ENCODE results near the gene SLC16A10. TPM values are rescaled to one million over a fixed set of nuclear protein-coding genes. Genes with fewer than 3 reads are reported as not detected.

The SLC16A10 gene
- total RNA-seq (24.4 TPM), polyA plus RNA-seq (10 to 100 TPM; 31.3 to 39.3 (median 32.6) TPM)

GRCh38 chr6:111087106-111087835 is at the start of gene SLC16A10:
Gene SLC16A10 (plus strand): TSS chr6:111087503. CDS start chr6:111087753, 250 bp downstream.
- Histone ChIP-seq H3K4me1 (ENCODE audit: control insufficient read depth, insufficient read depth, low read length, poor library complexity, severe bottlenecking) (peaks cover 30% of the 10 kb centered on the region), H3K27ac (ENCODE audit: insufficient read depth, low read length, poor library complexity, severe bottlenecking) (peak within 1 kb of the TSS; percentile 69), H3K36me3 (ENCODE audit: control insufficient read depth, insufficient read depth, low read length) (no peaks in the 10 kb centered on the region), H3K4me3 (ENCODE audit: low read depth, low read length) (peak within 1 kb of the TSS; percentile 90), H3K9me3 (ENCODE audit: control insufficient read depth in 2 of 2, low read length in 2 of 2) (no peaks in the 10 kb centered on the region), H3K27me3 (ENCODE audit: control insufficient read depth, insufficient read depth, low read length) (no peaks in the 10 kb centered on the region)
- peaks cover 12% of the 10 kb centered on the region for H3K27me3 Mint-ChIP-seq
- peak; percentile 86 to 89 (median 89) for DNase-seq
- H3K9me3 Mint-ChIP-seq, result no peaks in the 10 kb centered on the region
- peak within 1 kb of the TSS; percentile 91 to 96 (median 94) for H3K27ac Mint-ChIP-seq
- peak; percentile 89 to 91 for ATAC-seq (ENCODE audit: low read depth in 2 of 2)
- peak within 1 kb of the TSS; percentile 94 to 97 (median 96) for H3K4me3 Mint-ChIP-seq
- peaks cover 19 to 51% (median 43%) of the 10 kb centered on the region in 4 donors for H3K4me1 Mint-ChIP-seq
- H3K36me3 Mint-ChIP-seq, result no peaks in the 10 kb centered on the region

GRCh38 chr6:111038534-111039252 is 48.6 kb upstream of the SLC16A10 start:
- no peak overlapping the region for H3K27ac Mint-ChIP-seq
- no peaks in the 10 kb centered on the region for H3K36me3 ChIP-seq (ENCODE audit: control insufficient read depth, insufficient read depth, low read length)
- H3K27me3 Mint-ChIP-seq, result peaks cover 16% of the 10 kb centered on the region
- ATAC-seq (ENCODE audit: low read depth in 2 of 2) (no peak), DNase-seq (peak in 1 of 3 donors; percentile 19)
- peaks cover 0 to 1% (median 0%) of the 10 kb centered on the region in 7 donors for H3K9me3 Mint-ChIP-seq
- no peaks in the 10 kb centered on the region for H3K4me1 ChIP-seq (ENCODE audit: control insufficient read depth, insufficient read depth, low read length, poor library complexity, severe bottlenecking)
- H3K4me3 ChIP-seq (ENCODE audit: low read depth, low read length), result no peak overlapping the region
- no peak overlapping the region for H3K27ac ChIP-seq (ENCODE audit: insufficient read depth, low read length, poor library complexity, severe bottlenecking)
- peaks cover 7% of the 10 kb centered on the region for H3K27me3 ChIP-seq (ENCODE audit: control insufficient read depth, insufficient read depth, low read length)
- no peaks in the 10 kb centered on the region for H3K9me3 ChIP-seq (ENCODE audit: control insufficient read depth in 2 of 2, low read length in 2 of 2)
- H3K36me3 Mint-ChIP-seq, result no peaks in the 10 kb centered on the region
- H3K4me3 Mint-ChIP-seq, result no peak overlapping the region
- H3K4me1 Mint-ChIP-seq, result no peaks in the 10 kb centered on the region

DNA sequence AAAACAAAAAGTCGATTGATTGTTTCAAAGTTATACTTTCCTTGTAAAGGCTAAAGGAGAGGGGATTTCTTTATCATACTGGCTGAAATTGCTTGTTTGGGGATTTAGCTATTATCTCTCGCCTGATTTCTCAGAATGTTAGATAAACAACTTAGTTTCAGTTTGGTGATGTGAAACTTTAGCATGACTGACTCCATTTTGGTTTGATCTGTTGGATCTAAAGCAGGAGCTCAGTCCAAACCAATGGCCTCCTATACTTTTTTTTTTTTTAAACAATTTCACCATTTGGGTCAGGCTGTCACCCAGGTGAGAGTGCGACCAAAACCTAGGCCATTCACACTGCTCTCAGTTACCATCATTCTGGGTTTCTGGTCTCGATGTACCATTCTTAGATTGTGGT is 45.4 kb upstream of the SLC16A10 start:
- ATAC-seq (ENCODE audit: low read depth in 2 of 2), result no peak
- H3K36me3 ChIP-seq (ENCODE audit: control insufficient read depth, insufficient read depth, low read length), result no peaks in the 10 kb centered on the region
- no peaks in the 10 kb centered on the region for H3K4me1 ChIP-seq (ENCODE audit: control insufficient read depth, insufficient read depth, low read length, poor library complexity, severe bottlenecking)
- Mint-ChIP-seq H3K27me3 (peaks cover 30% of the 10 kb centered on the region), H3K27ac (no peak overlapping the region), H3K9me3 (peaks cover 0 to 1% (median 0%) of the 10 kb centered on the region in 7 donors), H3K36me3 (no peaks in the 10 kb centered on the region), H3K4me1 (no peaks in the 10 kb centered on the region), H3K4me3 (no peak overlapping the region)
- H3K27me3 ChIP-seq (ENCODE audit: control insufficient read depth, insufficient read depth, low read length), result peaks cover 7% of the 10 kb centered on the region
- no peak overlapping the region for H3K4me3 ChIP-seq (ENCODE audit: low read depth, low read length)
- no peaks in the 10 kb centered on the region for H3K9me3 ChIP-seq (ENCODE audit: control insufficient read depth in 2 of 2, low read length in 2 of 2)
- DNase-seq, result no peak
- no peak overlapping the region for H3K27ac ChIP-seq (ENCODE audit: insufficient read depth, low read length, poor library complexity, severe bottlenecking)

DNA sequence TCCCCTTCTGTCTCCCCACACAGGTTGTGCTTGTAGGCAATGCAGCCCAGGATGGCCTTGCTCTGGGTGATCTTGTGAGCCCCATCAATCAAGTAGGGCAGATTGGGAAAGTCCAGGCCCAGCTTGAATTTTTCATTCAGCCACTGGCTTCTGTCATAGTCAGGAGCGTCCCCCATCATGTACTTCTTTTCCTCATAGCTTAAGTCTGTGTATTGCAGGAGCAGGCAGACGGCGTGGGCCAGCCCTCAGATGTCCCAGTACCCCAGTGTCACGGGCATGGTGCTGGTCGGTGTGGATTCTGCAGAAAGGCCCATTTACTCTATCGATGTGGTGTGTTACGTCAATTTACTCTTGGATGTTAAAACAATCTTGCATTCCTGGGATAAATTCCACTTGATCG is 40.1 kb upstream of the SLC16A10 start:
- H3K4me1 Mint-ChIP-seq, result no peaks in the 10 kb centered on the region
- no peaks in the 10 kb centered on the region for H3K4me1 ChIP-seq (ENCODE audit: control insufficient read depth, insufficient read depth, low read length, poor library complexity, severe bottlenecking)
- no peak for ATAC-seq (ENCODE audit: low read depth in 2 of 2)
- DNase-seq, result no peak
- H3K4me3 Mint-ChIP-seq, result no peak overlapping the region
- no peaks in the 10 kb centered on the region for H3K36me3 ChIP-seq (ENCODE audit: control insufficient read depth, insufficient read depth, low read length)
- no peak overlapping the region for H3K27ac ChIP-seq (ENCODE audit: insufficient read depth, low read length, poor library complexity, severe bottlenecking)
- no peak overlapping the region for H3K27ac Mint-ChIP-seq
- H3K27me3 Mint-ChIP-seq, result peaks cover 35% of the 10 kb centered on the region
- no peak overlapping the region for H3K4me3 ChIP-seq (ENCODE audit: low read depth, low read length)
- H3K9me3 Mint-ChIP-seq, result no peaks in the 10 kb centered on the region
- no peaks in the 10 kb centered on the region for H3K36me3 Mint-ChIP-seq
- no peaks in the 10 kb centered on the region for H3K27me3 ChIP-seq (ENCODE audit: control insufficient read depth, insufficient read depth, low read length)
- H3K9me3 ChIP-seq (ENCODE audit: control insufficient read depth in 2 of 2, low read length in 2 of 2), result no peaks in the 10 kb centered on the region

GRCh38 chr6:111050261-111051023 is 36.9 kb upstream of the SLC16A10 start:
- H3K4me3 ChIP-seq (ENCODE audit: low read depth, low read length), result no peak overlapping the region
- no peak overlapping the region for H3K27ac ChIP-seq (ENCODE audit: insufficient read depth, low read length, poor library complexity, severe bottlenecking)
- Mint-ChIP-seq H3K4me3 (no peak overlapping the region), H3K4me1 (no peaks in the 10 kb centered on the region), H3K9me3 (no peaks in the 10 kb centered on the region), H3K36me3 (no peaks in the 10 kb centered on the region), H3K27me3 (peaks cover 16% of the 10 kb centered on the region), H3K27ac (no peak overlapping the region)
- no peaks in the 10 kb centered on the region for H3K4me1 ChIP-seq (ENCODE audit: control insufficient read depth, insufficient read depth, low read length, poor library complexity, severe bottlenecking)
- H3K36me3 ChIP-seq (ENCODE audit: control insufficient read depth, insufficient read depth, low read length), result no peaks in the 10 kb centered on the region
- H3K9me3 ChIP-seq (ENCODE audit: control insufficient read depth in 2 of 2, low read length in 2 of 2), result no peaks in the 10 kb centered on the region
- no peak for DNase-seq
- ATAC-seq (ENCODE audit: low read depth in 2 of 2), result no peak
- no peaks in the 10 kb centered on the region for H3K27me3 ChIP-seq (ENCODE audit: control insufficient read depth, insufficient read depth, low read length)

DNA sequence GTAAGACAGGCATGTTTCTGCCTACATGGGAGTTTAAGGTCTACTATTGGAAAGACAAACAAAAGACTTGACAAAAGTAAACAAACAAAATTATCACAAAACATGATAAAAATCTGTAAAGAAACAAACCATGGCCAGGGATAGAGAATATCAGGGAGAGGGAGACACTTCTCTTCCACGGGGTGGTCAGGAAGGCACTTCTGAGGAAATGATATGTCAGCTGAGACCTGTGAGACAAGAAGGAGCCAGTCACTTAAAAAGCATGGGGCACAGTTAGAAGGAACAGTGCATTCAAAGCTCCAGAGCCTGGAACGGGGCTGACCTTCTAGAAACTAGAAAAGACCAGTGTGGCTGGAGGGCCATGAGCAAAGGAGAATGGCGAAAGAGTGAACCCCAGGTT is 35.1 kb upstream of the SLC16A10 start:
- no peak overlapping the region for H3K4me3 Mint-ChIP-seq
- ATAC-seq (ENCODE audit: low read depth in 2 of 2), result no peak

DNA sequence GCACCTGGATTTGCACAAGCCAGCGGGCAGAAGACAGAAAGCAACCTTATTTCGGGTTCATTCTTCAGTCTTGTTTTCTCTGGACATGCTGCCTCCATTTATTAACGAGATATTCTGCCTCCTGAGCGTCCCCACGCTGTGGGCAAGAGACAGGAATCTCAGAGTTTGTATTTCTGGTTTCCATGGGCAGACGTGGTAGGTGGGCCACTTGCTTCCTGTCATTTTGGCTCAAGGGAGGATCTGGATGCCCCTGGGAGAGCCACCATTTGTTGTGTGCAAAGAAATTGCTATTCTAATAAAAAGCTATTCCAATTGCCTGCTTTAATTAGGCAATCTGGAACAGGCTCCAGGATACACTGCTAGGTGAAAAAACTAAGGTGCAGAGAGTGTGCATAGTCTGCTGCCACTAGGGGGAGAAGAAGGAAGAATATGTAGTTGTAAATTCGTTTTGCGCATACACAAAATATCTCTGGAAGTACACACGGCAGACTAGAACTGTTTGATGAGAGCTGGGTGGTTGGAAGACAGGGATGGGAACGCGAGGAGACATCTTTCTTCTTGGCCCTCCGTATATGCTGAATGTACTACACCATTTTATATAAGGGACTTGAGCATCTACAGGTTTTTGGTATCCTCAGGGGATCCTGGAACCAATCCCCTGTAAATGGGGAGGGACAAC is 30.1 kb upstream of the SLC16A10 start:
- peaks cover 4% of the 10 kb centered on the region for H3K36me3 Mint-ChIP-seq
- no peak overlapping the region for H3K27ac Mint-ChIP-seq
- no peak overlapping the region for H3K4me3 Mint-ChIP-seq
- peak in 2 of 3 donors; percentile 44 to 62 for DNase-seq
- Histone ChIP-seq H3K9me3 (ENCODE audit: control insufficient read depth in 2 of 2, low read length in 2 of 2) (no peaks in the 10 kb centered on the region), H3K27me3 (ENCODE audit: control insufficient read depth, insufficient read depth, low read length) (no peaks in the 10 kb centered on the region), H3K4me3 (ENCODE audit: low read depth, low read length) (no peak overlapping the region), H3K27ac (ENCODE audit: insufficient read depth, low read length, poor library complexity, severe bottlenecking) (no peak overlapping the region), H3K36me3 (ENCODE audit: control insufficient read depth, insufficient read depth, low read length) (no peaks in the 10 kb centered on the region), H3K4me1 (ENCODE audit: control insufficient read depth, insufficient read depth, low read length, poor library complexity, severe bottlenecking) (no peaks in the 10 kb centered on the region)
- ATAC-seq (ENCODE audit: low read depth in 2 of 2), result peak in 1 of 2 donors; percentile 61
- peaks cover 0 to 5% (median 2%) of the 10 kb centered on the region in 4 donors for H3K4me1 Mint-ChIP-seq
- H3K27me3 Mint-ChIP-seq, result no peaks in the 10 kb centered on the region
- H3K9me3 Mint-ChIP-seq, result no peaks in the 10 kb centered on the region

More for the DNA sequence above, 35.1 kb upstream of the SLC16A10 start:
- no peaks in the 10 kb centered on the region for H3K9me3 ChIP-seq (ENCODE audit: control insufficient read depth in 2 of 2, low read length in 2 of 2)
- Mint-ChIP-seq H3K27me3 (peaks cover 12% of the 10 kb centered on the region), H3K27ac (no peak overlapping the region), H3K9me3 (no peaks in the 10 kb centered on the region), H3K36me3 (no peaks in the 10 kb centered on the region), H3K4me1 (peaks cover 0 to 1% (median 0%) of the 10 kb centered on the region in 4 donors)
- DNase-seq, result no peak
- H3K36me3 ChIP-seq (ENCODE audit: control insufficient read depth, insufficient read depth, low read length), result no peaks in the 10 kb centered on the region
- H3K4me3 ChIP-seq (ENCODE audit: low read depth, low read length), result no peak overlapping the region
- H3K27me3 ChIP-seq (ENCODE audit: control insufficient read depth, insufficient read depth, low read length), result no peaks in the 10 kb centered on the region
- H3K4me1 ChIP-seq (ENCODE audit: control insufficient read depth, insufficient read depth, low read length, poor library complexity, severe bottlenecking), result no peaks in the 10 kb centered on the region
- H3K27ac ChIP-seq (ENCODE audit: insufficient read depth, low read length, poor library complexity, severe bottlenecking), result no peak overlapping the region

Data from CD4-positive, CD25-positive, alpha-beta regulatory T cell (primary cell).